SKM-1 (cell line): ENCODE results near the gene ATP5F1E.

Experiments
- DNase-seq: peaks from one replicate; lab custom pipeline; 2025; ENCODE audit not compliant: unreplicated experiment; lab: John Stamatoyannopoulos, UW

Gene ATP5F1E

GRCh38 chr20:59032023-59032712 is at the start of gene ATP5F1E:
TSS of gene ATP5F1E (minus strand) at chr20:59032335. CDS start at chr20:59032251, 84 bp downstream.
- DNase-seq = peak; percentile 92

- no peak for DNase-seq
These were observed 48.9 kb upstream of the ATP5F1E start for GRCh38 chr20:59081036-59081435.

GRCh38 chr20:59078231-59078630 is 46.1 kb upstream of the ATP5F1E start:
- DNase-seq = no peak

GRCh38 chr20:59077705-59078104 is 45.6 kb upstream of the ATP5F1E start:
- no peak for DNase-seq

GRCh38 chr20:59075934-59076508 is 43.9 kb upstream of the ATP5F1E start:
- no peak for DNase-seq

- no peak for DNase-seq
These were observed 42.3 kb upstream of the ATP5F1E start for GRCh38 chr20:59074456-59074855.

- DNase-seq = no peak
These were observed 41.4 kb upstream of the ATP5F1E start for GRCh38 chr20:59073582-59073981.

- DNase-seq = no peak
These were observed 39.1 kb upstream of the ATP5F1E start for GRCh38 chr20:59071216-59071615.

- DNase-seq = no peak
These were observed 36.9 kb upstream of the ATP5F1E start for GRCh38 chr20:59069026-59069425.

- no peak for DNase-seq
These were observed 36.4 kb upstream of the ATP5F1E start for GRCh38 chr20:59068534-59068933.

- no peak for DNase-seq
These were observed 32.1 kb upstream of the ATP5F1E start for GRCh38 chr20:59064214-59064722.

- DNase-seq = no peak
These were observed 31.5 kb upstream of the ATP5F1E start for GRCh38 chr20:59063358-59064213.

GRCh38 chr20:59062081-59062480 is 29.9 kb upstream of the ATP5F1E start:
- no peak for DNase-seq

GRCh38 chr20:59055302-59055701 is 23.2 kb upstream of the ATP5F1E start:
- DNase-seq = no peak

- no peak for DNase-seq
These were observed 19.6 kb upstream of the ATP5F1E start for GRCh38 chr20:59051666-59052185.

GRCh38 chr20:59050437-59050836 is 18.3 kb upstream of the ATP5F1E start:
- DNase-seq = no peak

- DNase-seq = no peak
These were observed 16.5 kb upstream of the ATP5F1E start for GRCh38 chr20:59048681-59049030.

GRCh38 chr20:59047938-59048680 is 16.0 kb upstream of the ATP5F1E start:
- DNase-seq = no peak

GRCh38 chr20:59046862-59047261 is 14.7 kb upstream of the ATP5F1E start:
- DNase-seq = no peak

- no peak for DNase-seq
These were observed 12.7 kb upstream of the ATP5F1E start for GRCh38 chr20:59044796-59045195.

GRCh38 chr20:59044295-59044694 is 12.2 kb upstream of the ATP5F1E start:
- no peak for DNase-seq
